Mesendoderm (in vitro differentiated cells): ENCODE data around the gene C2CD4D. TPM values are rescaled to one million over a fixed set of nuclear protein-coding genes. Genes with fewer than 3 reads are reported as not detected.

ENCODE experiments used
- small RNA-seq: library from polyadenylated mRNA; stranded (forward); fragments of <200 nt; extraction: miRNeasy Mini kit (QIAGEN cat#:217004); gene quantifications from one replicate; pipeline ENCODE3, GENCODE V24; 2013; ENCODE audit not compliant: insufficient read depth

The C2CD4D gene

Small RNA genes within 50 kb of the gene (small RNA-seq; reads per million reads assigned to genes)
- gene RF00019: not detected
